ENCODE data around the gene DMD.

DNA sequence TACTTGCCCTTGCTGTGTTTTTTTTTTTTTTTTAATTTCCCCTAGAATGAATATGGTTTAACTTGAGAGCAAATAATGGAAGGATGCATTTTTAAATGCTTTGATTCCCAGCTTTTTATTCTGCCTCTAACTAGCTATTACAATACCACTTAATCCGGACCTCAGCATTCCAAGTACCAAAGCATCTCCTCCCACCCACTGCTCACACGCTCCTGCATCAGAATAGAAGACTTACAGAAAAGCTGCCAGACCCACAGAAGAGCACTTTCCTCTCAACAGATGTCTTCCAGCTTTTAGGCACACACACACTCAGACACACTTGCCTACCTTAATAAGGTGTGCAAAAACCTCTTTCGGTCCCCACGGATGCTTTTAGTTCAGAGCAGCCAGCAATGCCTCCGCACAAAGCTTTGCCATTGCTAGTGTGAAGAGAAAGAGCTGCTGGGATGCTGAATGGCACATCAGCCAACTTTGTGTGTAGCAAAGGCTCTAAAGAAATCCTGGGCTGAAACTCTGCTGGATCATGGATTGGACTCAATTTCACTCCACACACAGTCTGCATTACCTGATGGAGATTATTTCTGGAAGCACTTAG is 1056.2 kb downstream of the DMD start:
- TF ChIP-seq, protein P1, sequence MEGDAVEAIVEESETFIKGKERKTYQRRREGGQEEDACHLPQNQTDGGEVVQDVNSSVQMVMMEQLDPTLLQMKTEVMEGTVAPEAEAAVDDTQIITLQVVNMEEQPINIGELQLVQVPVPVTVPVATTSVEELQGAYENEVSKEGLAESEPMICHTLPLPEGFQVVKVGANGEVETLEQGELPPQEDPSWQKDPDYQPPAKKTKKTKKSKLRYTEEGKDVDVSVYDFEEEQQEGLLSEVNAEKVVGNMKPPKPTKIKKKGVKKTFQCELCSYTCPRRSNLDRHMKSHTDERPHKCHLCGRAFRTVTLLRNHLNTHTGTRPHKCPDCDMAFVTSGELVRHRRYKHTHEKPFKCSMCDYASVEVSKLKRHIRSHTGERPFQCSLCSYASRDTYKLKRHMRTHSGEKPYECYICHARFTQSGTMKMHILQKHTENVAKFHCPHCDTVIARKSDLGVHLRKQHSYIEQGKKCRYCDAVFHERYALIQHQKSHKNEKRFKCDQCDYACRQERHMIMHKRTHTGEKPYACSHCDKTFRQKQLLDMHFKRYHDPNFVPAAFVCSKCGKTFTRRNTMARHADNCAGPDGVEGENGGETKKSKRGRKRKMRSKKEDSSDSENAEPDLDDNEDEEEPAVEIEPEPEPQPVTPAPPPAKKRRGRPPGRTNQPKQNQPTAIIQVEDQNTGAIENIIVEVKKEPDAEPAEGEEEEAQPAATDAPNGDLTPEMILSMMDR (IDR thresholded peaks at IDR 0.05): no peak
- no peak for TF ChIP-seq EZH2 (IDR thresholded peaks at IDR 0.05)

Data from neural progenitor cell (in vitro differentiated cells).